CD4-positive, alpha-beta T cell (primary cell): Measurements from ENCODE around the gene GJA4. TPM values are rescaled to one million over a fixed set of nuclear protein-coding genes. Genes with fewer than 3 reads are reported as not detected.

Experiments used
- ATAC-seq: fragments of 200-7000 bp; cut with Tn5 transposase; one replicate; pipeline ENCODE4 v1.10.0; 2022; ENCODE audit warnings: mild to moderate bottlenecking; ENCODE audit not compliant: poor library complexity
- CTCF ChIA-PET: fragments of 350-600 bp; sonication (Branson Sonifier 250); formaldehyde crosslinking; loops from one replicate; lab custom pipeline; 2021; ENCODE audit warnings: antibody characterized with exemption, inconsistent platforms; lab: Charles Lee
- POLR2A ChIA-PET: fragments of 350-600 bp; sonication (Branson Sonifier 250); formaldehyde crosslinking; loops from one replicate; lab custom pipeline; 2021; ENCODE audit warnings: antibody characterized with exemption, inconsistent platforms; lab: Charles Lee
- DNase-seq, 14 experiments: peaks; one replicate each; pipeline ENCODE4 v3.0.0-alpha.2; 2013 to 2020; ENCODE audit warnings: mixed read lengths in 2 of 14
- H3K27ac ChIP-seq, 2 donors: one replicate each; pipeline versions ENCODE4 v1.5.1 to v1.7.0; 2013; ENCODE audit warnings: low read length in 2 of 2, low read depth in 1 of 2, mild to moderate bottlenecking in 1 of 2
- H3K27me3 ChIP-seq, 2 experiments: 1 replicate in 1 of 2; 2 replicates in 1 of 2; pipeline versions ENCODE4 v1.6.1 to v1.7.0; 2013; ENCODE audit warnings: low read length in 2 of 2, control low read depth in 1 of 2, mild to moderate bottlenecking in 1 of 2, moderate library complexity in 1 of 2; ENCODE audit not compliant: insufficient read depth in 2 of 2, control insufficient read depth in 1 of 2
- H3K36me3 ChIP-seq: one replicate; pipeline ENCODE4 v1.6.1; 2013; ENCODE audit warnings: low read length, control low read depth; ENCODE audit not compliant: insufficient read depth
- H3K4me1 ChIP-seq: one replicate; pipeline ENCODE4 v1.6.1; 2013; ENCODE audit warnings: low read length, control low read depth; ENCODE audit not compliant: insufficient read depth
- H3K4me3 ChIP-seq: one replicate; pipeline ENCODE4 v1.5.1; 2013; ENCODE audit warnings: mild to moderate bottlenecking, low read length, moderate library complexity
- H3K9me3 ChIP-seq, 2 experiments: 1 replicate in 1 of 2; 2 replicates in 1 of 2; pipeline versions ENCODE4 v1.6.1 to v1.7.0; 2013; ENCODE audit warnings: low read length in 2 of 2, mild to moderate bottlenecking in 2 of 2, control low read depth in 1 of 2, moderate library complexity in 1 of 2; ENCODE audit not compliant: control insufficient read depth in 1 of 2, insufficient read depth in 1 of 2
- H3K27ac Mint-ChIP-seq: one replicate; pipeline ENCODE4 v1.8.0; 2020; ENCODE audit warnings: mixed read lengths
- H3K27me3 Mint-ChIP-seq: one replicate; pipeline ENCODE4 v1.8.0; 2021; ENCODE audit warnings: mixed read lengths
- H3K36me3 Mint-ChIP-seq: one replicate; pipeline ENCODE4 v1.8.0; 2021; ENCODE audit warnings: low read depth, mixed read lengths
- H3K4me1 Mint-ChIP-seq: one replicate; pipeline ENCODE4 v1.8.0; 2021; ENCODE audit warnings: low read depth, mixed read lengths
- H3K4me3 Mint-ChIP-seq: one replicate; pipeline ENCODE4 v1.8.0; 2020; ENCODE audit warnings: mild to moderate bottlenecking, mixed read lengths
- H3K9me3 Mint-ChIP-seq: one replicate; pipeline ENCODE4 v1.8.0; 2020; ENCODE audit warnings: mixed read lengths
- CTCF ChIP-seq: fragments of 200-600 bp; IDR thresholded peaks from one replicate; pipeline ENCODE4 v1.8.0; 2022; ENCODE audit warnings: antibody characterized with exemption, mild to moderate bottlenecking
- intact Hi-C, 2 experiments: fragments of 100-400 bp; cut with DNase I in 1 of 2; cut with micrococcal nuclease in 1 of 2; formaldehyde crosslinking; loops; one replicate each; pipeline versions ENCODE4 v1.15.1 to v1.9.0; 2023 to 2025; cut with DNase I, micrococcal nuclease
- total RNA-seq, 174 experiments: library from RNA in 2 of 174; stranded (reverse) in 2 of 174; gene quantifications; one replicate each; pipeline ENCODE4 v1.2.3 and lab custom pipeline; 2021 to 2026

The GJA4 gene
- total RNA-seq, 2 experiments from 2014 or later = not detected

- no peaks in the 10 kb centered on the region for H3K4me1 ChIP-seq
- DNase-seq = no peak
- Mint-ChIP-seq H3K9me3 (no peaks in the 10 kb centered on the region), H3K27me3 (peaks cover 27% of the 10 kb centered on the region), H3K36me3 (no peaks in the 10 kb centered on the region), H3K4me3 (no peak overlapping the region), H3K27ac (no peak overlapping the region), H3K4me1 (no peaks in the 10 kb centered on the region)
- no peaks in the 10 kb centered on the region for H3K36me3 ChIP-seq
- TF ChIP-seq CTCF = no peak
- ChIA-PET POLR2A (no interaction called here), CTCF (no interaction called here)
- peaks cover 0 to 11% of the 10 kb centered on the region in 2 experiments for H3K9me3 ChIP-seq
- no peak overlapping the region for H3K27ac ChIP-seq
- ATAC-seq = no peak
- peaks cover 0 to 8% of the 10 kb centered on the region in 2 experiments for H3K27me3 ChIP-seq
- intact Hi-C loops = no loop called here
- no peak overlapping the region for H3K4me3 ChIP-seq
These were observed 31.5 kb upstream of the GJA4 start for GRCh38 chr1:34761176-34761761.

GRCh38 chr1:34761776-34762307 is 31.0 kb upstream of the GJA4 start:
- intact Hi-C loops = no loop called here
- Histone ChIP-seq H3K36me3 (no peaks in the 10 kb centered on the region), H3K27ac (no peak overlapping the region), H3K27me3 (peaks cover 0 to 8% of the 10 kb centered on the region in 2 experiments), H3K4me1 (no peaks in the 10 kb centered on the region), H3K4me3 (no peak overlapping the region), H3K9me3 (peaks cover 0 to 11% of the 10 kb centered on the region in 2 experiments)
- Mint-ChIP-seq H3K27ac (no peak overlapping the region), H3K36me3 (no peaks in the 10 kb centered on the region), H3K4me3 (no peak overlapping the region), H3K4me1 (no peaks in the 10 kb centered on the region), H3K9me3 (no peaks in the 10 kb centered on the region), H3K27me3 (peaks cover 27% of the 10 kb centered on the region)
- POLR2A ChIA-PET = no interaction called here
- CTCF ChIA-PET = no interaction called here
- no peak for TF ChIP-seq CTCF
- DNase-seq (no peak), ATAC-seq (no peak)

- ChIA-PET CTCF (no interaction called here), POLR2A (no interaction called here)
- DNase-seq (no peak), ATAC-seq (no peak)
- H3K27me3 Mint-ChIP-seq = peaks cover 23% of the 10 kb centered on the region
- no peaks in the 10 kb centered on the region for H3K36me3 ChIP-seq
- H3K36me3 Mint-ChIP-seq = no peaks in the 10 kb centered on the region
- TF ChIP-seq CTCF = no peak
- no peaks in the 10 kb centered on the region for H3K4me1 Mint-ChIP-seq
- H3K27ac Mint-ChIP-seq = no peak overlapping the region
- intact Hi-C loops = no loop called here
- H3K4me3 Mint-ChIP-seq = no peak overlapping the region
- no peaks in the 10 kb centered on the region for H3K9me3 Mint-ChIP-seq
- H3K27me3 ChIP-seq = peaks cover 4 to 8% of the 10 kb centered on the region in 2 experiments
- peaks cover 0 to 11% of the 10 kb centered on the region in 2 experiments for H3K9me3 ChIP-seq
- no peak overlapping the region for H3K27ac ChIP-seq
- no peak overlapping the region for H3K4me3 ChIP-seq
- no peaks in the 10 kb centered on the region for H3K4me1 ChIP-seq
These were observed 30.2 kb upstream of the GJA4 start for GRCh38 chr1:34762474-34763141.
